Measurements from ENCODE around the gene FGD6. TPM values are rescaled to one million over a fixed set of nuclear protein-coding genes. Genes with fewer than 3 reads are reported as not detected.

The FGD6 gene
- total RNA-seq, 1 experiment from 2014 or later, result 66.6 TPM

DNA sequence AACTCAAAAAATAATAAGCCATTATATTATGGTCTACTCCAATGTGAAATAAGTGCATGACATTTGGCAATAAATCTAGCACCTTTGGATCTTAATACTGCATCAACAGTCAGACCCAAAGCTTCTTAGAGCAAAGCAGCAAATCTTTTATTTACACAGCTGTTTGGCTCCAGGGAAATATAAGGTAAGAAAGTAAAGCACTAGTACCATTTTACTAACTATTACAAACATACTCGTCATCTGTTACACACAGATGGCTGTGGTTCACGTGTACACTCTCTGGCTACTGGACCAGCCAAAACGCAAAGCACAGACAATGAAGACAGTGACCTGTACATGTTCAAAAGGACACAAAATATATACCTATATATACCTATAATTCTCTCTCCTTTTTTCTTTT, 2.8 kb downstream of the FGD6 start:
- CTCF ChIA-PET, result interaction anchor here (0.8 to 3.4 kb wide), 4 partner anchors 10 to 98 kb away, joined by 3 to 19 read pairs (median 6); no protein-coding TSS in a partner anchor
- Mint-ChIP-seq H3K4me3 (ENCODE audit: low read depth, unreplicated experiment) (peak overlapping the region; percentile 77), H3K27me3 (ENCODE audit: unreplicated experiment) (no peaks in the 10 kb centered on the region), H3K27ac (ENCODE audit: unreplicated experiment) (peak overlapping the region; percentile 88), H3K4me1 (ENCODE audit: low read depth, unreplicated experiment) (peaks cover 10% of the 10 kb centered on the region), H3K9me3 (ENCODE audit: low read depth, unreplicated experiment) (no peaks in the 10 kb centered on the region), H3K36me3 (ENCODE audit: insufficient read depth, unreplicated experiment) (peaks cover 80% of the 10 kb centered on the region)
- intact Hi-C loops (cut with micrococcal nuclease; ENCODE audit: unreplicated experiment), result no loop called here
- BruUV-seq (replicated peaks), result no TSS peak
- no peak for DNase-seq
- TF ChIP-seq, protein P1, sequence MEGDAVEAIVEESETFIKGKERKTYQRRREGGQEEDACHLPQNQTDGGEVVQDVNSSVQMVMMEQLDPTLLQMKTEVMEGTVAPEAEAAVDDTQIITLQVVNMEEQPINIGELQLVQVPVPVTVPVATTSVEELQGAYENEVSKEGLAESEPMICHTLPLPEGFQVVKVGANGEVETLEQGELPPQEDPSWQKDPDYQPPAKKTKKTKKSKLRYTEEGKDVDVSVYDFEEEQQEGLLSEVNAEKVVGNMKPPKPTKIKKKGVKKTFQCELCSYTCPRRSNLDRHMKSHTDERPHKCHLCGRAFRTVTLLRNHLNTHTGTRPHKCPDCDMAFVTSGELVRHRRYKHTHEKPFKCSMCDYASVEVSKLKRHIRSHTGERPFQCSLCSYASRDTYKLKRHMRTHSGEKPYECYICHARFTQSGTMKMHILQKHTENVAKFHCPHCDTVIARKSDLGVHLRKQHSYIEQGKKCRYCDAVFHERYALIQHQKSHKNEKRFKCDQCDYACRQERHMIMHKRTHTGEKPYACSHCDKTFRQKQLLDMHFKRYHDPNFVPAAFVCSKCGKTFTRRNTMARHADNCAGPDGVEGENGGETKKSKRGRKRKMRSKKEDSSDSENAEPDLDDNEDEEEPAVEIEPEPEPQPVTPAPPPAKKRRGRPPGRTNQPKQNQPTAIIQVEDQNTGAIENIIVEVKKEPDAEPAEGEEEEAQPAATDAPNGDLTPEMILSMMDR (IDR thresholded peaks at IDR 0.05; ENCODE audit: unreplicated experiment), result no peak

DNA sequence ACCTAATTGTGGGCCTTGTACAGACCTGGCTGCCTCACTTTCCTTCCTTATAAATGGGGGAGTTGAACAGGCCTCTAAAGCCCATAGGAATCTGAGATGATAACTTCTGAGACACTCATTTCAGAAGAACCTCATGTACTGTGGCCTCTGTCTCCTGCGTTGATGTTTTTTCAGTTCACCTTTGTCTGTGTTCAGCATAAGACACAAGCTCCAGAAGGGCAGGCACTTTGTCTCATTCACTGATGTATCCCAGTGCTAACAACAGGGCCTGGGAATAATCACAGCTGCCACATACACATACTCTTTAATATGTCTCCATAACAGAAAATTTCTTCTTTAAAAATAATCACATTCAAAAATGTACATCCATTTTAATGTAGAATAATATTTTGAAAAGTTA, 3.3 kb downstream of the FGD6 start:
- intact Hi-C loops (cut with micrococcal nuclease; ENCODE audit: unreplicated experiment), result loop anchor here (1.0 kb wide), 1 partner anchor 10 kb away; no protein-coding TSS in a partner anchor
- Mint-ChIP-seq H3K36me3 (ENCODE audit: insufficient read depth, unreplicated experiment) (peaks cover 80% of the 10 kb centered on the region), H3K27me3 (ENCODE audit: unreplicated experiment) (no peaks in the 10 kb centered on the region), H3K4me3 (ENCODE audit: low read depth, unreplicated experiment) (peak overlapping the region; percentile 77), H3K4me1 (ENCODE audit: low read depth, unreplicated experiment) (peaks cover 15% of the 10 kb centered on the region), H3K9me3 (ENCODE audit: low read depth, unreplicated experiment) (no peaks in the 10 kb centered on the region), H3K27ac (ENCODE audit: unreplicated experiment) (peak overlapping the region; percentile 88)
- no TSS peak for BruUV-seq (replicated peaks)
- DNase-seq, result no peak
- CTCF ChIA-PET, result interaction anchor here (0.6 to 3.4 kb wide), 4 partner anchors 9 to 270 kb away, joined by 3 to 19 read pairs (median 4); no protein-coding TSS in a partner anchor
- TF ChIP-seq, protein P1 (IDR thresholded peaks at IDR 0.05; ENCODE audit: unreplicated experiment), result no peak

DNA sequence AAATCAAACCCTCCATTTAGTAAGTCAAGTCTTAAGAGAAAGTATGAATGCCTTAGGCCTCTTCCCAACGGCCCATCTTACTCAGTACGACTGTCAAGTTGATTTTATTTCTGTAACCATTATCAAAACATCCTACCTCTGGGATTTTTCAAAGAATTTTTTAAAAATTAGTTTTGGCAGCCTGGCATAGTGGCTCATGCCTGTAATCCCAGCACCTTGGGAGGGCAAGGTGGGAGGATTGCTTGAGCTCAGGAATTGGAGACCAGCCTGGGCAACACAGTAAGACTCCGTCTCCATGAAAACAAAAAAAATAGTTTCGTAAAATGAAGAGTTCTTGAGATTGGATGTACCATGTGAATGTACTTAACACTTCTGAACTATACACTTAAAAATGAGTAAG, 4.1 kb downstream of the FGD6 start:
- peak overlapping the region; percentile 88 for H3K27ac Mint-ChIP-seq (ENCODE audit: unreplicated experiment)
- no peak for DNase-seq
- CTCF ChIA-PET, result interaction anchor here (0.6 to 3.4 kb wide), 5 partner anchors 9 to 271 kb away, joined by 3 to 19 read pairs (median 5); no protein-coding TSS in a partner anchor
- H3K4me1 Mint-ChIP-seq (ENCODE audit: low read depth, unreplicated experiment), result peaks cover 18% of the 10 kb centered on the region
- no peaks in the 10 kb centered on the region for H3K9me3 Mint-ChIP-seq (ENCODE audit: low read depth, unreplicated experiment)
- no TSS peak for BruUV-seq (replicated peaks)
- intact Hi-C loops (cut with micrococcal nuclease; ENCODE audit: unreplicated experiment), result loop anchor here (1.0 kb wide), 1 partner anchor 9 kb away; no protein-coding TSS in a partner anchor
- peak overlapping the region; percentile 77 for H3K4me3 Mint-ChIP-seq (ENCODE audit: low read depth, unreplicated experiment)
- TF ChIP-seq, protein P1 (IDR thresholded peaks at IDR 0.05; ENCODE audit: unreplicated experiment), result no peak
- no peaks in the 10 kb centered on the region for H3K27me3 Mint-ChIP-seq (ENCODE audit: unreplicated experiment)
- H3K36me3 Mint-ChIP-seq (ENCODE audit: insufficient read depth, unreplicated experiment), result peaks cover 80% of the 10 kb centered on the region

DNA sequence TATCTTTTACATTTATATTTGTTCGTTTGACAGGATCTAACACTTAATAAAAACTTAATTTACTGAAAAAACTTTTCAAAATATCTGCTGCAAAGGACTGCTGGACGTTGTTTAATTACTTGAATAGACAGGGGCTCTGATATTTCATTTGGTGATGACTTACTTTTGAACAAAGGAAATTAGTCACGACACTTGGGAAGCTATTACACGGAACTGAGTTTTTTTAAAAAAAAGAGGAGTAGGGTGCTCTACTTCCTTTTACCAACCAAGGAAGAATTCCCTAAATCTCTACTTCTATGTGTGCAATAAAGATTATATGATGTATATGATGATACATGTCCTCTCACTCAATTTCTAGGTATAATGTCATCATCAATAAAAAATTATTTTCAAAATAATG, 4.7 kb downstream of the FGD6 start:
- Mint-ChIP-seq H3K27ac (ENCODE audit: unreplicated experiment) (peak overlapping the region; percentile 88), H3K4me1 (ENCODE audit: low read depth, unreplicated experiment) (peaks cover 23% of the 10 kb centered on the region), H3K9me3 (ENCODE audit: low read depth, unreplicated experiment) (peaks cover 1% of the 10 kb centered on the region), H3K36me3 (ENCODE audit: insufficient read depth, unreplicated experiment) (peaks cover 80% of the 10 kb centered on the region), H3K4me3 (ENCODE audit: low read depth, unreplicated experiment) (peak overlapping the region; percentile 77), H3K27me3 (ENCODE audit: unreplicated experiment) (no peaks in the 10 kb centered on the region)
- no TSS peak for BruUV-seq (replicated peaks)
- no peak for DNase-seq
- TF ChIP-seq, protein P1 (IDR thresholded peaks at IDR 0.05; ENCODE audit: unreplicated experiment), result no peak
- CTCF ChIA-PET, result interaction anchor here (0.6 to 3.4 kb wide), 6 partner anchors 8 to 322 kb away, joined by 3 to 19 read pairs (median 4); no protein-coding TSS in a partner anchor
- intact Hi-C loops (cut with micrococcal nuclease; ENCODE audit: unreplicated experiment), result no loop called here
